HG02763 (cell line): ENCODE results near the gene ATP8A1.
A peak's percentile ranks its signal among the peaks of the same experiment; 100 is the strongest.
"Not testable (repeated sequence)": the region's sequence is repeated elsewhere in the genome, so short reads cannot be mapped to it uniquely, and the experiment has no call there.

Experiments used
- ATAC-seq: cut with Tn5 transposase; IDR thresholded peaks from one replicate; pipeline ENCODE4 v1.9.1; 2021; ENCODE audit warnings: mild to moderate bottlenecking, moderate library complexity; ENCODE audit not compliant: unreplicated experiment

Gene ATP8A1

DNA sequence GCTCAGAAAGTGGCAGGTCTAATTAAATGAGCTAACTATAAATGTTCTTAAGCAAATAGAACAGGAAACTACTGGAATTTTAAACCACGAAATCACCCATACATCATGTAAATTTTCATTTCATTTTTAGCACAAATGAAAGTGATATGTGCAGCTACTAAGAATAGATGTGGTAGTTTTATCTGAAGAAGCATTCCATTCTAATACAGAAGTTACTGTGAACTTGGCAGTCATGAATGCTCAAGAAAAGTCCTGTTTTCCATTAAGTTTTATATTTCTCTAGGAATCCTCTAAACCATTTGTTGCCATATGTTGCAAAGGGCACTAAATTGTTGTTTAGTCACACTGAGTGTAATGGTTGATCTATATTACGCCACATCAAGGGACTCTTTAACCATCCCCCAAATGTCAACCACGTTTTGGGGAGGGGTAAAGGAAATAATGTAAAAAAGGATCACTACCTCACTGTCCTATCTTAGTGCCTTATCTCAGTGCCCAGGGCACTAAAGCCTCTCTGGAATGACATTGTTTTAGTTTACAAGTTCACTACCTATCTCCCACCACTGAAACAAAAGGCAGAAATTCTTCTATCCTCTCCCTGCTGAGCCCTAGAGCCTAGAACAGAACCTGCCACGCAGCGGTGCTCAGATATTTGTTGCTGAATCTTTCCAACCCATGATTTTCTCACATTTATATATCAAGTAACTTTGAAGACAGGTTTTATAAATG is 141.6 kb downstream of the ATP8A1 start:
- ATAC-seq = no peak

DNA sequence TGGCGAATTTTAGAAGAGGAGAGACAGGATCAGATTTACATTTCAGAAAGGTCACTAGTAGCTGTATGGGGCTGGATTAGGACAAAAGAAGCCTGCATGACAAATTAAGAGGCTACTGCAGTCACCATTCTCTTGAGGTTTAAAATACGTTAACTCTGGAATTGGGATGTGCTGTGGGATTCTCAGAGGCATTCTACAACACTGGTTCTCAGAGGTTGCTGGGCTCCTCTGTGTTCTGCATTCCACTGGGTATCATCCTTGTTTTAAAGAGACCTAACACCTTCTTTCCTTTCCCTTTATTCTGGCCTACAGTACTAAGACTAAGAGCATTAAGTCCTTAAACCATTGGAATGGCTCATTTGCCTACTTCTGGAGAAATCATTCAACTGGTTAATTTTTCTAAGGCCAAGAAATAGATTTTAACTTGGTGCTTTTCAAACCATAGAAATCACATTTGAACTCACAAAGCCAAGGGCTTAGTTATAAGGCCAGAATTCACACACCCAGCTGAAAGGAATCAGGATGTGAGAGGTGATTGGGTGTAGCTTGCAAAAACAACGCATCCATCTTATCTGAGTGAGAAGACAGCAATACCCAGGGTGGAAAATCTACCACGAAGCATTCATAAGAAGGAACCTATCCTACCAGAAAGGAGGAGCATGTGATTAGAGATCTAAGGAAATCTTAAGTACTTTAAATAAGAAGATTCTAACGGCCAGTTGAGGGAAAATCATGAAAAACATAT is 143.0 kb downstream of the ATP8A1 start:
- ATAC-seq = no peak

DNA sequence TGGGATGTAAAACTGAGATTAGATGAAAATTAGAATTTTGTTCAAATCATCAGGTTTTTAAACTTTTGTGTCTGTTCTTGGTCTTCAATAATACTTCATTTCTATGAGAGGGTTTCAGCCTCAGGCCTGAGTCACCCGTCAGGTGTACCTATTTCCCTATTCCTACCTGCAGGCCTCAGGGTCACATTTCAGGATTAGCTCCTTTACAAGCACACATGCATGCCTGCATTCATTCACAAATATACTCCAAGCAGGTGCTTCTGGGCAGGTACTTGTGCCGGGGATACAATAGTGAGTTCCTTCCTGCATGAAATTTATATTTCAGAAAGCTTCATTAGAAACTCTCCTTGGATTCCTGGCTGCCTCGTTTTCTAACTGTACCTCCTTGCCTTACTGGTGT is 144.7 kb downstream of the ATP8A1 start:
- ATAC-seq = no peak

DNA sequence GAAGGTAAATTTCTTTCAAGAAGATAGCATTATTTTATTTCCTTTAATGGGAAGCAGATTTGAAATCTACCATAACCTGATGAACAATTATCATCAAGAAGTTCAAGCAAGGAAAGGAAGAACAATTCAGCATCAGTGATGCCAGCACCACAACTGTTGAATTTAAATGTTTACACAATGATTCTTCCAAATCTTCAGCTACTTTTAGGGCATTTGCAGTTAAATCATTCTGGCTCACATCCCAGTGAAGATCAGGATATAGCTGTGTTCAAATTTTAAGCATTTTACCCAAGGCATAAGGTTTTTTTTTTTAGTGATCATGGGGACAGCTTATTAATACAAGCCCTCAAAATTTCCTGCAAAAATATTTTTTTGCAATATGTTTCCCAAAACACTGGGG is 146.7 kb downstream of the ATP8A1 start:
- ATAC-seq = no peak

DNA sequence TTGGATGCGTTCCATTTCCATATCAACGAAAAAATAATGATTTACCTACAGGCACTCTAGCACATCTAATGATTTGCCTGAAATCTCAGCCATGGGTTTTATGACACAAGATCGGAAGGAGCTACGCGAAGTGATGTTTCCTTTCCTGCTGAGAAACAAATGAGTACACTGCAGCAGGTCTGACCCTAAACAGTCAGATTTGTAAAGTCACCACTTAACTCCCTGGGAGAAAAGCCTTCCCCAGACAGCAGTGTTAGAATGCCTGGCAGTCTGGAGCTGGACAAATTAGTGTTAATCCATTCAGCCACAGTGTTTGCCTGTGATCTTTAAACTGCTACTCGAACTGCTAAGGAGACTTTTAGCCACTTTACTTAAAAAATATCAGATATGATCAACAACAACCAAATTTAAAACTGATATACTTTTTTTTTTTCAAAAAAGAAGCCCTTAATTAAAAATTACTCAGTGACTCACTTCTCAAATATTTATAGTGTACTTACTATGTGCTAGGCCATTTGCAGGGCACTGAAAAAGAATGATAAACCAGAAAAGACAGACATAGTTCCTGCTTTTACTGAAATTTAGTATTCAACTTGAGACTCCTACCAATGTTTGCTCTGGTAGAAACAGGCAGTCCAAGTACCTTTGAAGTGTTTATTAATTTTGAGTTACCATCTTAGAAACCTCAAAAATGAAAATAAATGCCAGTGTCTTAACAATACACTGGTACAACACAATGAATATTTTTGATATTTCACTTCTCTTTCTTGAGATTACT is 155.1 kb downstream of the ATP8A1 start:
- ATAC-seq = no peak

DNA sequence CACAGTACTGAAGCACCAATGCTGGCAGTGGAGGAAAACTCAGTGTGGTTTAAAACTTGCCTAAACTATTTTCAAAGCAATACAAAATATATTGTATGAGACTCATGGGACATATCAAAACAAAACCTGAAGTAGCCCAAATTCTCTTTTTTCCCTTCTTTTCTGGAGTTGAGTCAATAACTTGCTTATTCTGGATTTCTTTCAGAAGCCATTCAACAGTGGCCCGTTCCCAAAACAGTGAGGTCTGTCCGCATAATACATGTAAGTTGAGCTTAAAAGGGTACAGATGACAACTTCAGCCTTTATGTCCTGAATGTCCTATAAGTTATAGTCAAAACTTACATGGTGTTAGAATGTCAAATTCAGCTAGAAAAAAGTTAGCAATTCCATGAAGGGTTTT is 158.9 kb downstream of the ATP8A1 start:
- ATAC-seq = no peak

DNA sequence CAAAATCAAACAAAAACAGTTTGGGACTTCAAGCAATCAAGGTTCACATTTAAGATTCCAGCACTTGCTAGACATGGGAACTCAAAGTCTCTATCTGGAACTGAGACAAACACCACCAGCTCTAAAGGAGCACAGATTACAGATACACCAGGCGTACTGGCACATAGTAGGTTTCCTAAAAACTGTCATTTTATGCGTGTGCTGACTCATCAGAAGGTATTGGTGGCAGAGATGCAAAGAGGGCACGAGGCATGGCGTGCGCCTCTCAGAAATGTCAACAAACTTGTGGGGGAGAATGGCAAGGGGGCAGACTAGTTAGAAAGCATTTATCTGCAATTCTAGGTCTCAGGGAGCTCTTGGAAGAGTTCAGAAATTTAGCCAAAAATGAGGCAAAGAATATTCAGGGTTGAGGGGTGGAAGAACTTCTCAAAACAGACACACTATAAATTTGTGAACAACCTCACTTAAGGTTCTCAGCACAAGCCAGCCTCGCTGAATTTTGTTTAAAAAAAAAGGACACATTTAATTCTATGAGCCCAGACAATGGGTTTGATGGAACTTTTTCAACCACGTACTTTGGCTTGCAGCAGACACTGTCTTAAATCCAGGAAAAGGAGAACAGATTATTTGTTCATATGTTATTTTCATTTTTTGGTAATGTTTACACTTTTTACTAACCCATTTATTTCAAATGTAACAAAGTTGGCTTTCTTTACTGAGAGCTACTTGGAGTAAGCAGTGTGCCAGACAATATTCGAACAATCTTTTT is 159.6 kb downstream of the ATP8A1 start:
- no peak for ATAC-seq

DNA sequence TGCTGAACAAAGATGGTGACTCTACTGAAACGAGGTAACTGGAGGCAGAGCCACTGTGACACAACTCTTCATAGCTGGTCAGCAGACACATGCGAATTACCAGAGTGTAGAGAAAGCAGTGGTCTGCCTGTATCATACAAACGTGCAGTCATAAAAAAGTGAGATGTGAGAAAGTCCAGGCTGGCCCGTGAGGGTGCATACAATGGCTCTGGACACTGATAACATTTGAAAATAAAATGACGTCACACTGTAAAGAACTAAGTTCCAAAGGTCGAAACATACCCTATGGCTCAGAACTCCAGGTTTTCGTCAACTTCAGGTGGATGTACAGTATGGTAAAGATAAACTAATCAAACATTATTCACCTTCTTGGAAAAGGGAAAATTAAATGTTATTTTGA is 163.9 kb downstream of the ATP8A1 start:
- ATAC-seq = no peak

DNA sequence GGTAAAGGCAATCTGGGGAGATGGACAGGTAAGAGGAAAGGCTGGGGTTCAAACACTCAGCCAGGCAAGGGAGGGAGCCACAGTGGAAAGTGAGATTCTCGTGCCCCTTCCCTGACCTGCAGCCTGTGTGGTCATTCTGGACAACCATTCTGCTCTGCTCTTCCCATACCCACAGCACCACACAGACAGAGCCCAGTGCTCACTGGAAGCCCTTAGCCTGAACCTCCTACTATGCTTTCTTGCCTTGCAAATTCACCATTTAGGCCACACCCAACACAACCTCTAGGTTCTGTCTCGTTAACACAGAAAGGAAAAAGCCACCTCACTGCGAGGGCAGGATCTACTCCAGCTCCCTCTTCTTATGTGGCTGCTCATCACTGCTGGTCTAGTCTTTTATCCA is 166.9 kb downstream of the ATP8A1 start:
- no peak for ATAC-seq

DNA sequence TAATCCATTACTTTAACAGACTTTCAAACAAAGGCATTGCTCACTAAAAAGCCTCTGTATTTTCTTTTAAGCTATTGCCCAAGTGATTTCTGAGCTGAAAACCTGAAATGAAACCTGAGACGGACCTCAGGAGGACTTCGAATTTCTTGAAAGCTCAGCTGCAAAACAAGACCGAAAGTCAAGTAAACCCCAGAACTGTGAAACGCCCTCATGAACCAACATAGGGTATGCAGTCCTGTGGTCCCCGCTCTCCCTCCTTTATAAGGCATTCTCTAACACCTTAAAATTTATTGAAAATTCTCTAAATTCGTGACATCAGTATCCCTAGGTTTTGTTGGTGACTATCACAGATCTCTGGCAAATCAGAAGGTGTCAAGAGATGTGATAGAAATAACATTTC is 167.8 kb downstream of the ATP8A1 start:
- peak; percentile 73 for ATAC-seq

DNA sequence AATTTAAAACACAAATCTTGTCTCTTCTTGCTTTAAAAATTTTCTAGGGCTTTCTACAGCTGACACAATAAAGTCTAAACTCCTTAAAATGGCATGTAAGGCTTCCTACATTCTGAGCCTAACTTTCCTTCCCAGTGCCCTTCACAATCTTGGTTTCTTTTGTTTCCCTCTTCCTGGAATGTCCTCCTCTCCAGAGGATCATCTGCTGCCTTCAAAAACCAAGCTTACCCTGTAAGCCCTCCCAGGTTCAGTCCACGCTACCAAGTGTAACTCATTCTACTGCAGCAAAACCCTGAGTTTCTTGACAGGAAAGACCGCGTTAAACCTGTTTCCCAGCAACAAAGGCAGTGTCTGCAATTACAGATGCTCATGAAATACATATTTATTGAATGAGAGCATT is 168.4 kb downstream of the ATP8A1 start:
- ATAC-seq = no peak

DNA sequence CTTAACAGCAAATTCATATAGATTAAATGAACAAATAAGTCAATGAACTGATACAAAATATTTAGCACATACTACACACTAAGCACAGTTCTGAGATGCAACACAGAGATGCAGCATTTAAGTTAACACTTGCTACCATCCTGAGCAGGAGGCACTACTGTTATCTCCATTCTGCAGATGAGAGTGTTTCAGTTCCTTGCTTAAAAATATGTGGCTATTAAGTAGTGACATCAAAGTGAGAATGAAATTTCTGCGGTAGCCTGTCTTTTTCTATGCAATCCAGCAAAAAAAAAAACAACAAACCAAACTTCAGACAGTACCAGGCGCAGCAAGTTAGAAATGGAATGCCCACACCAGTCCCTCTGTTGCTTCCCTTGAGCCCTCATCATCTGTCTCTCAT is 168.8 kb downstream of the ATP8A1 start:
- peak; percentile 76 for ATAC-seq

DNA sequence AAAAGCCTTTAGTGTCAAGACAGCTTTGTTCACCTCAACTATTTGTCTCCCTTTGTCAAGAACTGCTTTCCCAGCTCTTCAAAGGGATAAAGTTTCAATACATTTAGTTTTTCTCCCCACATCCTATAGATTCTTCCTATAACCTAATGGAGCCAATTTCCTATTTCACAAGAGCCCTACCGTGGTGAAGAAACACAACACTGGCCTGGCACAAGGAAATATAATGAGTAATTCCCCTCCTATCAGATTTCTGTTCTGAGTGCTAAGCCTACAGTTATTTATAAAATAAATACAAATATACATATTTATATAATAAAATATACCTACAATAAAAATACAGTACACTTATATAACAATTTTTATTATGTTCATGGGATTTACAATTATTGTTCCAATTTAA is 169.7 kb downstream of the ATP8A1 start:
- no peak for ATAC-seq

DNA sequence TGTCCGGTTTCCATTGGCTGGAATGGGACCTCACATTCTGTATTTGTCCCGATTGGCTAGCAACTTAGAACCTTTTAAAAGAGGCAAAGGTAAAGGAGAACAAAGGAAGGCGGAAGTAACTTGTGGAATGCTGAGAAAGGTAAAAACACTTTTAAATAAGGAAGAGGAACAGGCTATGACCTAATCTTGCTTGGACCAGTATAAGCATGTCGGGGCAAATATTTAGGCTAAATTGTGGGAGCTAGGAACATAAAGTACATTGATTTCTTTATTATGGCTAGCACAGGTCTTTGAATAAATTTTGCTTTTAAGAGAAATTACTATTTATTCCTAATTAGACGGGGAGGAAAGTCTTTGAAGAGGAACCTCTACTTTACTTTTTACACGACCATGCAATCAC is 170.7 kb downstream of the ATP8A1 start:
- ATAC-seq = not testable (repeated sequence)

DNA sequence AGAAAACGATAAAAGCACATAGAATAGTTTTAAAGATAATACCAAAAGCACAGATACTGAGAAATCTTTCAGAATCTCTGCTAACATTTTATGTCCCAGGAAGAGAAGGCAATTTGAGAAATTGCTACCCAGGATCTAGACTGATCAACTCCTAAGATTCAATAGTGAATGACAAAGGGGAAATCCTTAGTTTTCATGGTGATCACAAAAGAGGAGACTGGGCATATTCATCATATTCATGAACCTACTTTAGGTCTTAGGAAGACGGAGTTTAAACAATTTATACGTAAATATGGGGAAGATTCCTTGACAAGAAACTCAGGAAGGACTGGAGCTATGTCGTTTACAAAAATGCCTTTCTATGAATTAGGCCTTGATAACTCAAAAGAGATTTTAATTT is 172.3 kb downstream of the ATP8A1 start:
- no peak for ATAC-seq

DNA sequence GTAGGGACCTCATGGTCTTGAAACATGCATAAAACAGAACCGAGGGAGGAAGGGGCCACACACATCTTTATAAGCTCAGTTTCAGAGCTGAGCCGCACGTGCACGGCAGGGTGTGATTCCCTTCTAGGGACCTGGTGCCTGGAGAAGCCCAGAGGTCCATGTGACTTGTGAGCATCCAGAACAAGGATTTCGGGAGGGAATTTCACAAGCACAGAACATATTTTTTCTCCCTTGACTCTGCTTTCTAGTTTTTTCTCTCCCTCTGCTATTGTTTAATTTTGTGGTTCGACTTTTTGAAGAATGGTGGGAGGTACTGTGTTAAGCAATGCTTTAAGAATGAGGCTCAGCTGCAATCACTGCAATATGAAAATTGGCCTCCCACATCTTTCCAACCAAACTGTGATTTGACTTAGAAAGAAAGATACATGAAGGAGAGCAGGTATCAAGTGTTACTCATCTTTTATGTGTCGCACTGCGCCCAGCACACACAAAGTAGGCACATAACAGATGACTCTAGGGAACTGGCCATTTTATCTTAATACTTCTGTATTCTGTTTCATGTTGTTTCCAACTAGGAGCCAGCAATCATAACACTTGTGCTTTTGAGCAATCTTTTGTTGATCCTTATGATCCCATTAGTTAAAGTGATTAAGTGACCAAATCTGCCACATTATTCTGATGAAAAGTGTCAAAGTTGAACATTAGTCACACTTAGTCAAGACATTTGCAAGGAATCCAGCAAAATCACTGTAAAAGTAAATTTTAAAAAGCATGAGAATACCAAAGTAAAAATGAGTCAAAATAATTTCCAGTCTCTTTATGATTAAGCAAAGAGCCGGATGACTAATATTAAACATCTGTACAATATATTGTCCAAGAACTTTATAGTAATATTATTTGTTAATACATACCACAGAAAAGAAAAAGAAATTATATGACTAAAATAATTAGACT is 173.2 kb downstream of the ATP8A1 start:
- no peak for ATAC-seq

DNA sequence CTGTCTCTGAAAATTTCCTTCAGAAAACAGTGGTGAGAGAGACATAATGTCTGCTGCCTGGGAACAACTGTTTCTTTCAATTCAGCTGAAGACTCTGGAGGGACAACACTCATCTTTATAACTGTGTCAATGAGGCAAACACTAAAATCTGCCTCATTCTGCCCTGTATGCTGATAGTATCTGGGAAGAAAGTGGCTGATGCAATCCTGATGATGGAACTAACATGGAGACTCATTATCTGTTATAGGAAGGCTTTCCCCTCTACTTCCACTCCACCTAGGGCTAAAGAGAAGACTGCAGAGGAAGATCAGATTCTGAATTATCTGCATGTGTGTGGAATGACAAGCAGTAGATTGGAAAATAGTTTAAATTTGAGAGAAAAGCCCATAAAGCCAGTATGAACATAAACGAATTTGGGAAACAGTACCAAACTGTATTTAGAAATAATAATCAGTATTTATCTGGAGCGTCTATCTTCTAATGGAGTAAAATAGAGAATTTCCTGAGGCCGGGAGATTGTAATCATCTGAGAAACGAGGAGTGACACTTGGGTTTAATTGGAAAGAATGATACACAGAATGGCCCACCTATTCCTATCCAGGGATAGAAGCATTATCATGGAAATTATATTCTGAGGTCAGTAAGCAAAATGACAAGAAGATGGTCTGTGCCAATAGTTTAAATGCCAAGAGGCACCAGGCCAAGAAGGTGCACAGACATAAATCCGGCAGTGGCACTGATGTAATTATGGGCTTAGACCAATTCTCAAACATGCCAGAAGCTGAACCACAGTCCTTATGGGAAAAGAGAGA is 174.2 kb downstream of the ATP8A1 start:
- no peak for ATAC-seq

DNA sequence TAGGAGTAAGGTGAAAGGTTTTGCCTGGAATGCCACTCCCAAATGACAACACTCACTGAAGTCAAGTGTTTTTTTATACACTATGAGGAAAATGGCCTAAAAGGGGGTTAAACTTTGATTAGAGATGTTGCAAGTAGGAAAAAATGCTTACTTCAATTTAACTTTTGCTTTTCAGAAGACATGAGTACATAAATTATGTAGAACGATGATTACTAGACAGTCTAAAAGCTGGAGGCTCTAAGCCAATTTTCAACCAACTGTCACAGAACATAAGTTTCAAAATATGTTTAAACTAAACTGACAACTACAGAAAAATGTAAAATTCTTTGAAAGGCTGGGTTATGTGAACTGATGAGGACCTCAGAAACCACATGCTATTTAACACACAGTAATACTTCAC is 176.2 kb downstream of the ATP8A1 start:
- ATAC-seq = no peak

DNA sequence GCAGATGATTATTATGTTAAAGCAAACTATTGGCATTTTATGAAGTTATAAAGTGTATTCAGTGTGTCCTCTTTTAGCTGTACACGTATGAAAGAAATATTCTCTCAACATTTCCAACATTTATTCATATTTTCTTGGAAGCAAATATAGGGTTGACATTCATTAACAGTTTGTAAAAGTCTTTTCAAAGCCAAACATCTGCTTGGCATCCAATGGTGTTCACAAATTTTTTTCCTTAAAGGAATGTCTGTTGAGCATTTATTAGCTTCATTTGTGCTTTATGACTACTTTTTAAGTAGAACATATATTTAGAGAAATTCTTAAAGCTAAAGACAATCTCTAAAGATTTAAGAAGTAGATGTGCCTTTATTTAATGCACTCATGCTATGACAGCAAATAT is 176.6 kb downstream of the ATP8A1 start:
- ATAC-seq = no peak
